HG03196 (cell line): ENCODE results near the gene TTC28.

Experiments
- ATAC-seq: cut with Tn5 transposase; IDR thresholded peaks from one replicate; pipeline ENCODE4 v1.9.1; 2021; ENCODE audit not compliant: unreplicated experiment

TTC28 gene

DNA sequence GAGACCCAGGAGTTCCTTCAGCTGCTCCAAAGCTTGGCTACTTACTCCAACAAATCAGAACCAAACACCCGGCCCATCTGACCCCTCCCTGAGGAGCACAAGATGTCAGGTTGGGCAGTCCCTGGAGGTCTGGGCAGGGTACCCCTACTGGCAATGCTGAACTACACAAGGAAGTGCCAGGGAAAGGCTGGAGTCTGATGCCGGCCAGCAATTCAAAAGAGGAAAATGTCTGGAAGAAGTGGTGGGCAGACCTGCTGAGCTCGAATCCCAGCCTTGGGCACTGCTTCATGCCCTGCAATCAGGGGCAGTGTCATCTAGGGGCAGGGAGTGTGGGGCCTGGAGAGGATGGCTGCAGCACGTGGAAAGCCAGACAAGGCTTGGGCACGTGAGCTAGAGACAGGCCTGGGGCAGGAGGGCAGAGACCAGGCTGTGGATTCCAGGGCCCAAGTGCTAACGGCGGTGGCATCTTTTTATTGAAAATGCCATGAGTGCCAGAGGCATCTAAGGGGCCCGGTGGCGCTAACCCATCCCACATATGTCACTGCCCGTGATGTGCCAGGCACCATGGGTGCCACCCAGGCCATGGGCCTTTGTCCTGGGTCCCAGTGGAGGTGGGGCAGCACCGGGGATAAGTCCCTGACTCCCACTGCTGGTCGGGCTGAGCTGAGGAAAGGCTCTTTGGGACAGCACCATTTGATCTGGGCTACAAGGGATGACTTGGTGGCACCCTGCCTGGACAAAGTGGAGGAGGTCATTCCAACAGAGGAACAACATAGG lies 662.7 kb downstream of the TTC28 start:
- no peak for ATAC-seq

DNA sequence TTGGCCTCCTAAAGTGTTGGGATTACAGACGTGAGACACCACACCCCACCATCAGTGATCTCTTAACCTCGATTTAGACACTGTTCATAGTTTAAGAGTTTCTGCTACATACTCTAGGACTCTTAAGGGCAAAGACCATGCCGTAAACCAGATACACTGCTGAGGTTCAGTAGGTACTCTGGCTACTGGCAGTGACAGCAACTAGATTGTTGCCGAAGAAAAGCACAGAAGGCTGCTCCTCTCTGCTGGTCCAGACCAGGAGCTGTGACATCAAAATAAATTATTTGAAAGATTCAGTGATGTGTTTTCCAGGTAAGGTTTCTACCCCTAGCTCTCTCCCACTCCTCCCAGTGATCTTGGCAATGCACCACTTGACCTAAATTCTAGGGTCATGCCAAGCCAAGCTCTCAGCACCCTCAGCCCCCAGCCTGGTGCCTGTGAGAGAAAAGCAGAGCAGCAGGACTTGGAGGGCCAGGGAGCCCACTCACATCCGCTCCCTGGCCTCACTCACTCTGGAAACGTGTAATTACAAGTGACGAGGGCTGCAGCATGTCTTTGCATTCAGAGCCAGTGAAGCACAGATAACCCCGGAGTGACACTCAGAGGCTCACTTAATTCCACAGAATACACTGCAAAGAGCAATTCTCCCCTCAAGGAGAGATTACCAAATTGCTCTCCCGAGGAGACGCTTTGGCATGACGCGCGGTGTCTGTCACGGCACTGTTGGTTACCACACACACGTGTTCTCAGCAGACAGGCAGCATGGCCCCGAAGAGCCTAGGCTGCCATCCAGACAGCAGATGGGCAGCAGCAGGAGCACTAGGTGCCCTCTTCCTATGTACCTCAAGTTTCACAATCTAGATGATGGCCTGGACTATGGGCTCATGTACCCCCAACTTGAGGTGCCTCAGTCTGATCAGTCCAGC lies 663.7 kb downstream of the TTC28 start:
- ATAC-seq = no peak

DNA sequence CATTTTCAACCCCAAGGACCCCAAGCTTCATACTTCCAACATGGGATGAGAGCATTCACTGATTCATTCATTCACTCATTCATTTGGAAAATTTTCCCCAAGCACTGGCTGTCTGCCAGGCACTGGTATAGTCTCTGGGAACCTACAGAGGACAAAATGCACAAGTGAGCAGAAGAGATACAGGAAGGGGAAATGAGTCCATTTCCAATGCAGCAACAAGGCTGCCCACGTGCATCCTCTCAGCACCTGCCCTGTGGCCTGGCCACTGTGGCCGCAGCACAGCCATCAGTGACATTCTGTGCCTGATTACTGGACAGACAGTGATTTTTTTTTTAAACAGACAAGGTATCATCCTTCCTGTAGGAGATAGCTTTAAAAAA lies 664.6 kb downstream of the TTC28 start:
- ATAC-seq = no peak

DNA sequence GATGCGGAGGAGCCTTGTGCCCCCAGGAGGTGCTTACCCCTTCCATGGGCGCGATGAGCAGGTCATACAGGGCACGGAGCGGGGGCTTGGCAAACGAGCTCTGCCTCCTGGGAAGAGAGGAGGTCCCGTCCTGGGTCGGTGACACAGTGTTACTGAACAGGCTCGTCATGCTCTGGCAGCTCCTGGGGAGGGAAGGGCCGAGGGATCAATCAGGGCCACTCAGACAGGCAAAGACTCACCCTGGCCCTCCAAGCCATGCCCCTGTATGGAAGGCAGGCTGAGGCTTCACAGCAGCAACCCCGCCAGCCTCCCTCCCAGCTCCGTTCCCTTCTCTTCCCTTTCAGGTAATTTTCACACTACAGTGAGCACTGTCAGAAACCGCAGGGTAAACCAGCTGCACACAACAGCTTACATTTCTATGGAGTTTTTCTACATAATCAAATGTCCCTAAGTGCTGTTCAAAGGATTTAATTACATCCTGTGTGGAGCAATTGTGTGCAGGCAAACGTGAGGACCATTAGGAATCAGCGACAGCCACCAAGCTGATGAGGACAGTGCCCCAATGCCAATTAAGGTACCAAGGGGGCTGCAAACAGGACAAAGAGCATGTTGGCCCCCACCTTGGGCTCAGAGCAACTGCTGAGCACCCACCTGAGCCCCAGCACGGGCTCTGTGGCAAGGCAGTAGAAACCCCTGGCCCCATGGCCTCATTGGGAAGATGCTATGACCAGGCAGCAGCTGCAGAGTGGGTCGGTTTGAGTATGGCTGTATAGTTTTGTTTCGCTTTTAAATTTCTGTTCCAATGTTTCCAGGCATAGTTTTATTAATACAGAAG lies 665.2 kb downstream of the TTC28 start:
- ATAC-seq = no peak

DNA sequence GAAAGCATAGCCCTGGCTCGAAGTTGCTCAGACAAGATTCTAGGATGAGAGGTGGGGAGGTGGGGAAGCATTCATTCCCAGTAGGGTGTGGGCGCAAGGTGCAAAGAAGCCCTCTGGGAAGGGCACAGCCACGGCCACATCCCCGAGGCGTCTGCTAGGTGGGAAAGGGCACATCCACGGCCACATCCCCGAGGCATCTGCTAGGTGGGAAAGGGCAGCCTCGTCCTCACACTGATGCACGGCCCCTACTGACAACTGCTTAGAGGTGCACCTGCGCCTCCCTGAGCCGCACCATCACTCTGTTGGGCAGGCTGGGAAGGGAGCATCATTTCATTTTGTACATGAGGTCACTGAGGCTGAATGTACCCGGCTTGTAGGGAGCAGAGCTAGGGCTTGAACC lies 666.0 kb downstream of the TTC28 start:
- no peak for ATAC-seq

DNA sequence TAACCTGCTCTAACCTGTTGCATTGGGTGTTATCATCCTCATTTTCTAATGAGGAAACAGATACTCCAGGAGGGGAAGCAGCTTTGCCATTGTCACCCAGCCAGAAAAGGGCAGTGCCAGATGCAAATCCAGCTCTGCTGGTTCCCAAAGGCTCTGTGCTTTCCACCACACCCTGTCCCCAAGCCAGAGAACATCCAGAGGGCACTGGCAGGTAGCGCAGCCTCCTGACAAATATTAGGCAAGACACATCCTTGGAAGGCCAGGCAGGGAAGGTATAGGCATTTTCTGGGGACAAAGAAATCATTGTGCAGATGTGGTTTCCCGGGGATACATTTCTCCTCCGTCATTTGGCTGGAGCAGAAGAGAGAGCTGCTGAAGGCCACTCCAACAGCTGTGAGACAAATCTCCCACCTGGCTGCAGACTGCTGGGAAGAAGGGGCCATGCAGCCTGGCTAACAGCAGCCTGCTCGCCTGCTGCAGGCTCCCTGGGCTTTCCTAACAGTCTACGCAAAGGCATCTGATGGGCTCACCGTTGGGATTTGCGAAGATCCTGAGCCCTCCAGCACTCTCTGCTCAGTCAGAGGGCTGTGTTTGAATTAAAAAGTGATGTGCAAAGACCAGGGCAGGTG lies 666.7 kb downstream of the TTC28 start:
- ATAC-seq = no peak

DNA sequence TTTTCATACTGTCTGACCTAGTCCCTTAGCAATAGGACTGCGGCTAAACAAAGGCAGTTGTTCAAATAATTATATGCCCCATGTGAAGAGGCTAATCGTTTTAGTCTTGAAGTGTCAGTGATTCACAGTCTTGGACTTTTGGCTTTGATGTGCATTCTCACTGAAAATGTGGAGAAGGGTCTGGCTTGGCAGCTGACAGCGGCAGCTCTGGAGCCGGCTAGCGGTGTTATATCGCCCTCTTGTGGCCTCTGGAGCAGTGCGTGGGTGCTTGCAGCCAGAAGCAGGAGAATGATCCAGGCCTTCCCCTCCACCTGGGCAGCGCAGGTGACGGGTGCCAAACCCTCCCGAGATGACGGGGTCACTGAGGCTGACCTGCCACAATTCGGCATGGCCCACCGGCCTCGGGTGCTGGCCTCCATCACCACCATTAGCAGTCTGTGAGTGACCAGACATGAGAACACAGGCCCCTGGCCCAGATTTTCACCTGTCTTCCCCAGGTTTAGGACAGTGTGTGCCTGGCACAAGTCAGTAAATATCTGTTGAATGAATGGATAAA lies 670.3 kb downstream of the TTC28 start:
- ATAC-seq = no peak

DNA sequence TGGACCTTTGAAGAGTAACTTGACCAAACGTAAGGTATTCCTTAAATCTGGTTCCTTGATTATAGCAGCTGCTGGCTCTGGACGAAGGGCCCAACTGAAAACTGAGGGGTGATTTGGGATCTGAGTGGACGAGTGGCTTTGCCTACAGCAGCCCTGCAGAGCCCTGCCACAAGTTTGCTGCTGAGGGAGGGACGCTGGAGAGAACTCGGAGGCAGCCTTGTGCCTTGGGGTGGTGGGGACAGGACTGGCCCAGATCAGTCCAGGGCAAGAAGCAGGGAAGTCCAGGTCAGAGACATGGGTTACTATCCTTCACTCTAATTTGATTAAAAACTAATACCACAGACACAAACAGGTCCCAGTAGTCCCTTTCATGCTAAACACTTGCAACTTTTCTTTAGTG lies 671.0 kb downstream of the TTC28 start:
- no peak for ATAC-seq

DNA sequence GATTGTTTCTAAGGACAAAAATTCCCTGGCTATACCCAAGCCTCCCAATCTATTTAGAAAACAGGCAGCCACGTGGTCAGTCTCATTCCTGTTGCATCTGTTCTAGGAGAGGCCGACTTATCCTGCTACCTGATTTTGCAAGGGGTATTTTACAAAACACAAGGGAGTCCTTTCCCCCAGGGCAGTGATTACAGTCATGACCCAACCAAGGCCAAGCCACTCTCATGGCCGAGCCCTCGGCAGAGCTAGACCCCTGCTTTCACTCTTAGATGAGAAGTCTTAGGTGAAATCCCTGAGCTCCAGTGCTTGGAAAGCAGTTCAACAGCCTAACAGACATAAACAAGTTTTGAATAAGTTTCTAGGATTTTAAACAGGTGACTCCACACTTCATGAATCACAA lies 671.6 kb downstream of the TTC28 start:
- no peak for ATAC-seq

DNA sequence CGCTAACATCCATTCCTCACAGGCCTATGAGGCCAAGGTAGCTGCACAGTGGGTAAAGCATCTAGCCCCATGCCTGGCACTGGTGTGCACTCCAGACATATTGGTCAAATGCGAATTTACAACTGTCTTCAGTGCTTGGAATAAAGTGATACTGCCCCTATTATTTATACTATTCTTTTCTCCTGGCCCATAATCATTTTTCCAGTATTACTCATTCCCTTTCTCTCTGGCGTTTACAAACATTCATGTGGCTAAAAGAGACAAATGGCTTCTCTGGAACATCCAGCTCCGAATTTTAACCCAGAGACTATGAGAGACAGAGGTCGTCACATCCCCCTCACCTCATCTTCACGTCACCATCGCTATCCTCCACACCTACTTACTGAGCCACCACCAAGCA lies 673.4 kb downstream of the TTC28 start:
- ATAC-seq = no peak

DNA sequence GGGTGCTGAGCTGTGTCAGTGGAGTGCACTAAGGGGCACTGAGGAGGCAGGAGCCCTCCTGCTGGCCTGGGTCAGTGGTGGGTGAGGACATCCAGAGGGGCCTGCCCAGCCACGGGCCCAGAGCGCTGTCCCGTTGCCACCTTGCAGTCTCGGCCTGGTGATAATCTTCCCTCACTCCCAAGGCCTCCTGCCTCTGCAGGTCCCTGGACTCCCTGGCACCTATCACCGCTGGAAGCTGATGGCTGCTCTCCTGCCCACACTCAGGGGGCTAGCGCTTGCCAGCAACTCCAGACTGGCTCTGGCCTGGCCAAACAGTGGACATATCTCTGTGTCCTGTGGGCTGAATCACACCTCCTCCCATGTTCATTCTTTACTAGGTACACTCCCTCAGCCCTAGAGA lies 674.1 kb downstream of the TTC28 start:
- no peak for ATAC-seq

DNA sequence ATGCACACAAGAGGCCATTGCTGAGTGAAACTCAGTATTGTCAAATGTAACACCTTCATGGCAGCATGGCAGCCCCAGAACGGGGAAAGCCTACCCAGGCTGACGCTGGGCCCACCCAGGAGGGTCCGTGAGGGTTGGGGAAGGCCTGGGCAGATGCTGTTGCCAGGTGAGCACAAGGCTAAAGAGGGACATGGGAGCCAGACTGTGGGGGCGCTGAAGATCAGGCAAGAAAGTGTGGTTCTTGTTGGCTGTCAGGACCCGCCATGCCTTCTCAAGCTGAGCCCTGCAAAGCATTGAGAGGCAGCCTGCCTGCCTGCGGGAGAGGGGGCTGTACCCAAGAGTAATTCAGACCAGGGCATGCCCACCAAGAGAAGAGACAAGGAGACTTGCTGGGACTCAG lies 675.6 kb downstream of the TTC28 start:
- ATAC-seq = no peak

DNA sequence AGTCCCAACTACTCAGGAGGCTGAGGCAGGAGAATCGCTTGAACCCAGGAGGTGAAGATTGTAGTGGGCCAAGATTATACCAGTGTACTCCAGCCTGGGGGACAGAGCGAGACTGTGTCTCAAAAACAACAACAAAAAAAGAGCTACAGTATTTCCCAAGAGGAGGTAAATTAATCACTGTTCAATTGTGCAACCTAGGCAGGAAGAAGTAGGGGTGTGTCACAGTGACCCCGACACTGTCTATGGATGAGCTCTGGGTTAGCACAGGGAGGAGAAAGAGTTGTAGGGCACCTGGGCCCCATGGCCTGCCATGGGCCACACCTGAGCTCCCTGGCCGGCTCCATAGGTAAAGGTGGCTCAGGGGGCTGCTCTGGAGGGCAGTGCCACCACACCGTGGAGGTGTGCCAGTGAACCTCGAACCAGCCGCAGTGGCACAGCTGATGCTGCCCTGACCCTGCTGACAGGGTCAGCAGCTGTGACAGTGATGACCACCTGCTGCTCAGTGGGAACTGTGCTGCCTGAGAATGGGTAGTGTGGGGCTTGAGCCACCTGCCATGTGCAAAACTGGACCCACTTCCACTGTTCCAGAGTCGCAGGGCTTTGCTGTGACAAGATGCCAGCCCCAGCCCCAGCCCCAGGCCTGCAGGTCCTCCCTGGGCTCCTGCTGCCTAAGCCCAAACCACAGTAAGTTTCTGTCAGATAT lies 676.6 kb downstream of the TTC28 start:
- ATAC-seq = no peak

DNA sequence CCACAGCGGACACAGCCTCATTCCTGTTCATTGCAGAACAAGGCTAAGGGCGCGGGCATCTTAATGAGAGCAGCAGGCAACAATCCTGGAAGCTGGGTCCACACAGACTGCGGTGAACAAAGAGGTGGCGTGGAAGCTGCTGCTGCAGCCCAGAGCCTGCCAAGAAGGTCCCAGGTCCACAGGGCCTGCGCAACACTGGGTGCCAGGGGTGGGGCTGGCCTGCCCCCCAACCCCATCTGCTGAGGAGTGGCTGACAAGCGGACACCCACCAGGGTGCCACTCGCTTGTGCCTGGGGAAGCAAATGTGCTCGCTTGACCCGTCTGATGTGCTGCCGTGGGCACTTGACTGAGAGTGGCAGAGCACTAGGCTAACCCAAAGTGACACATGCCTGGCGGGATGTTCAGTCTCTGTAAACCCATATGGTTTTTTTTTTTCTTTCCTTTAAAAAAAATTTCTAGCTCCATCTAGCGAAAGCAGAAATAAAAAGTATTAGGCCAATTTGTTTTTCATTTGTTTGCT lies 677.4 kb downstream of the TTC28 start:
- no peak for ATAC-seq

DNA sequence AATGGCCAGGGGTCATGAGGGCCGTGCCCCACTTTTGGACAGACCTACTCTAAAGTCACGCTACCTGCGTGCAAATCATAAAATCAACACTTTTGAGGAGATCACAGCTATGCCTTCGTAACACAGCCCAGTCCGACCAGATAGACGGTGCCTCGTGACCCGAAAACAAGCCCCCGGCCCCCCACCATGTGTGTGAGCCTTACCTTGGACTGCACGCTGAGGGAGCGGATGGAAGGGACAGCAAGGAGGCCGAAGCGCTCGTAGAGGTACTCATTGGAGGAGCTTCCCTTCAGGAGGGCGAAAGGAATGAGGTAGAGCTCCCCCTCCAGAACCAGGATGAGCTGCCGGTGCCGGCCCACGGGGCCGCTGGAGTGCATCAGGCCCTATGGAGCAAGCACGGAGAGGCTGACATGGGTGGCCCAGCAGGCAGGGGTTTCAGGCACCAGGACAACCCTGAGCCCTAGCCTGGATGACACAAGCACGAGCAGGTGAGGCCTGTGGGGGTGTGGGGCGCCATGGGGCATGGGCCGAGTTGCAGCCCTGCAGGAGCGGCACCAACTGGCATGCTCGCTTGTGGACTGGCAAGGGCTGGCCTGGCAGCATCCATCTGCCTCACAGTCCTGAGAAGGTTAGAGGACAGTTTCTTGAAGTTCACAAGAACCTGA lies 678.3 kb downstream of the TTC28 start:
- no peak for ATAC-seq

DNA sequence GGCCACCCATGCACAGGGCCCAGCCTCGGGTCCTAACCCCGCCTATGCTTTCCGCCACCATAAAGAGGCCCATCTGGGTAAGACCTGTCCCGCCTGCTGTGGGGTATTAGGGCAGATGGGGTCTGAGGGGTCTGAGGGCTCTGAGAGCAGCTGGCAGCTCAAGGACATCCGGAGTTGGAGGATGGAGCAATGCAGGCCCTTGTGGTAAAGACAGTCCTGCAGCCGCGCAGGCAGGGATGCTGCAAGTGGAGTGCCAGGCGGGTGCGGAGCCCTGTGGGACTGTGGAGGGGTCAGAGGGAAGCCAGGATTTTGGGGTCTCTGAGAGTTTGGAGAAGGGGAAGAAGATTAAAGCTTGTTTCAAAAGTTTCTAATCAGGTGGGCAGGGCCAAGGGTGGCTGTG lies 679.3 kb downstream of the TTC28 start:
- ATAC-seq = no peak

DNA sequence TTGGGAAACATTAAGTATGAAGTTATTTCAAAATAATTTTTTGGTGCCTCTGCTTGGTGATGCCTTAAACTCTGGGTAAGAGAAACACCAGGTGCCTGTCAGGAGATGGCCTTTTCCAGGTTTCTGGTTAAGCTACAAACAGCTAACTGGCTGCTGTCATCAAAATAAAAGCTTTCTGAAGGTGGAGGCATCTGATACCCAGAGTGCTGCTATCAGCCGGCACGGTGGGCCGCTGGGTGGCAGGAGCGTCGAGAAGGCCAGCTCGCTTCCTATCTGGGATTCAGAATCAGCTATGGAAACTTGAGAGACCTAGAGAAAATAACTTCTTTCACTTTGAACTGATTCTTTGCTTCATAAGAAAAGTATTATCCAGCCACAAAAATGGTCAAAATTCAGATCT lies 679.8 kb downstream of the TTC28 start:
- no peak for ATAC-seq

DNA sequence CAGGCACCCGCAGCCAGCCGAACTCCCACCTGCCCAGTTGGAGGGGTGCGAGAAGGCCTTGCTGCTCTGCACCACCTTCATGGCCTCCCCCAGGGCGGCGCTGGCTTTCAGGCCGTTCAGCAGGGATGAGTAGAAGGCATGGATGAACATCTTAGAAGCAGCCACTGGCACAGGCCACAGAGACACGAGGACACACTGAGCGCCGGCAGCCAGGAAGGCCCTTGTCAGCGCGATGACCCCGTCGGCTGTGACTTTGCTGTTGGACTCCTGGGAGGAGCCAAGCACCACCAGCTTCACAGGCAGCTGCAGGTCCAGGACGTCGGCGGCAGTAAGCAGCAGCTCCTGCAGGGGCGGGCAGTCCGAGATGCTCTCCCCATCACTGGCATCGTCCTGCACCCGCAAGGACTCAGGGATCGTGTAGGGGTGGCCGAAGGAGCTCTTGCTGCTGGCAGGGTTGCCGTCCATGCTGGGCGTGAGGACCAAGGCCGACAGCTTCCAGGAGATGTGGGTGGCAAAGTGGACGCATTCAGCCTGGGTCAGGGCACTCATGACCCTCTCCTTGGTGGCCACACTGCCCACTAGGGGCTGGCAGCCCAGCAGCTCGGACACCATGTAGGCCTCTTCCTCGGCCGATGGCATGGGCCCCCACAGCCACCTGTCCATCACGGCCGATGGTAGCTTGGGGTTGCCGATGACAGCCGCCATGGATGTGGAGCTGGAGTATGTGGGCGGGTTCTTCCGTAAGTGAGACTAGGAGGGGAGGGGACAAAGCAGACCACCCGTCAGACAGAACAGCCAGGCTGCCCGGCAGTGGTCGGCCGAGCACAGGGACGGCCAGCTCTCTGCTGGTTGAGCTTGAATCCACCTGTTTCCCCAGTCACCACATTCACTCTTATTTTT lies 680.9 kb downstream of the TTC28 start:
- ATAC-seq = no peak
